Sigmoid colon (tissue), 4 donors: ENCODE results near the gene APBB1IP.

Experiments used
- CTCF ChIP-seq, 4 experiments: fragments of 450-650 bp in 3 of 4; fragments of 200-600 bp in 1 of 4; IDR thresholded peaks; one replicate each; pipeline ENCODE4 v1.5.1; 2016 to 2019; ENCODE audit warnings: antibody characterized with exemption in 4 of 4, mild to moderate bottlenecking in 3 of 4, moderate library complexity in 2 of 4
- EP300 ChIP-seq, 4 donors: sonication (generic); formaldehyde crosslinking; IDR thresholded peaks; one replicate each; pipeline ENCODE4 v1.6.1; 2017; ENCODE audit warnings: antibody characterized with exemption in 4 of 4

GRCh38 chr10:26555719-26556368 lies 117.7 kb downstream of the APBB1IP start:
- TF ChIP-seq CTCF (IDR thresholded peaks at IDR 0.05) = no peak
- TF ChIP-seq EP300 (IDR thresholded peaks at IDR 0.05) = no peak
